Activated CD8-positive, alpha-beta memory T cell treated with anti-CD3 and anti-CD28 coated beads for 4 hours (primary cell): ENCODE measurements around the gene MRM2.

Source experiments
- DNase-seq, 2 donors: peaks; one replicate each; pipeline ENCODE4 v3.0.0-alpha.2; 2020; ENCODE audit warnings: low read depth in 2 of 2

Gene MRM2

GRCh38 chr7:2185715-2186114 is 56.3 kb downstream of the MRM2 start:
- no peak for DNase-seq
